PC-9 (cell line): ENCODE data around the gene RFC2. TPM values are rescaled to one million over a fixed set of nuclear protein-coding genes. Genes with fewer than 3 reads are reported as not detected.

Source experiments
- BruUV-seq: library from RNA; stranded (reverse); fragments of 400-500 nt; replicated peaks from 2 replicates; lab custom pipeline; 2021; lab: Mats Ljungman, UMichigan
- CTCF ChIA-PET: fragments of 300-600 bp; sonication (Branson Sonifier 250); formaldehyde crosslinking; loops from one replicate; lab custom pipeline; 2022; ENCODE audit warnings: antibody characterized with exemption; lab: Charles Lee
- POLR2A ChIA-PET: fragments of 300-600 bp; sonication (Branson Sonifier 250); formaldehyde crosslinking; loops from one replicate; lab custom pipeline; 2022; ENCODE audit warnings: antibody characterized with exemption; ENCODE audit not compliant: unreplicated experiment; lab: Charles Lee
- DNase-seq, 2 experiments: peaks; one replicate each; pipeline versions ENCODE4 v3.0.0 to v3.0.0-alpha.2; 2015 to 2022; ENCODE audit warnings: mixed read lengths in 1 of 2
- H2AFZ ChIP-seq: fragments of 200-600 bp; sonication (generic); 2 replicates; pipeline ENCODE4 v1.8.1; 2017; ENCODE audit warnings: antibody characterized with exemption
- H3F3A ChIP-seq: fragments of 200-600 bp; sonication (generic); 2 replicates; pipeline ENCODE4 v1.8.1; 2017; ENCODE audit warnings: antibody characterized with exemption, mild to moderate bottlenecking, low read depth; ENCODE audit not compliant: insufficient read depth
- H3K27ac ChIP-seq: fragments of 200-600 bp; sonication (generic); 2 replicates; pipeline ENCODE4 v1.6.1; 2016; ENCODE audit warnings: mixed run types
- H3K27me3 ChIP-seq: fragments of 200-600 bp; sonication (generic); 2 replicates; pipeline ENCODE4 v1.6.1; 2016; ENCODE audit warnings: low read depth, mixed run types; ENCODE audit not compliant: insufficient read depth
- H3K36me3 ChIP-seq: fragments of 200-600 bp; sonication (generic); 2 replicates; pipeline ENCODE4 v1.6.1; 2016; ENCODE audit warnings: low read depth, mixed run types
- H3K4me1 ChIP-seq: fragments of 200-600 bp; sonication (generic); replicated peaks from 2 replicates; pipeline ENCODE4 v1.6.1; 2016; ENCODE audit warnings: mixed run types; ENCODE audit not compliant: insufficient read depth
- H3K4me2 ChIP-seq: fragments of 200-600 bp; sonication (generic); 2 replicates; pipeline ENCODE4 v1.6.1; 2017; ENCODE audit warnings: mixed run types
- H3K4me3 ChIP-seq: fragments of 200-600 bp; sonication (generic); 2 replicates; pipeline ENCODE4 v1.6.1; 2016; ENCODE audit warnings: mixed run types
- H3K79me2 ChIP-seq: fragments of 200-600 bp; sonication (generic); 2 replicates; pipeline ENCODE4 v1.6.1; 2017; ENCODE audit warnings: low read depth, mixed run types
- H3K9me2 ChIP-seq: fragments of 200-600 bp; sonication (generic); 2 replicates; pipeline ENCODE4 v1.8.1; 2017; ENCODE audit warnings: mild to moderate bottlenecking; ENCODE audit not compliant: insufficient read depth
- H3K9me3 ChIP-seq: fragments of 200-600 bp; sonication (generic); 2 replicates; pipeline ENCODE4 v1.8.1; 2016; ENCODE audit warnings: low read depth; ENCODE audit not compliant: insufficient read depth
- H4K20me1 ChIP-seq: fragments of 200-600 bp; sonication (generic); 2 replicates; pipeline ENCODE4 v1.8.1; 2017; ENCODE audit not compliant: insufficient read depth
- CTCF ChIP-seq: fragments of 200-600 bp; sonication (generic); conservative IDR thresholded peaks from 2 replicates; pipeline ENCODE4 v1.6.1; 2017; ENCODE audit warnings: mixed run types, antibody characterized with exemption, mild to moderate bottlenecking, moderate library complexity
- EZH2 ChIP-seq: fragments of 200-600 bp; sonication (generic); IDR thresholded peaks from 2 replicates; pipeline ENCODE4 v1.8.0; 2017; ENCODE audit warnings: antibody characterized with exemption, low read depth
- intact Hi-C: fragments of 100-400 bp; cut with micrococcal nuclease; formaldehyde crosslinking; loops from one replicate; pipeline ENCODE4 v1.10.0; 2022; ENCODE audit not compliant: unreplicated experiment
- total RNA-seq: library from RNA; stranded (reverse); gene quantifications from 2 replicates; pipeline ENCODE4 v1.2.3, GENCODE V29; 2021

The RFC2 gene
- total RNA-seq, 1 experiment from 2014 or later, result 75.7 TPM

- ChIA-PET CTCF (no interaction called here), POLR2A (no interaction called here)
- TF ChIP-seq EZH2 (no peak), CTCF (no peak)
- intact Hi-C loops, result loop anchor here (5.0 kb wide), 1 partner anchor 99 kb away; no protein-coding TSS in a partner anchor
- Histone ChIP-seq H3F3A (peaks cover 6% of the 10 kb centered on the region; the same call in 1 of the 2 replicates), H3K27me3 (no peaks in the 10 kb centered on the region), H3K27ac (no peak overlapping the region), H3K36me3 (no peaks in the 10 kb centered on the region), H2AFZ (no peak overlapping the region), H3K9me2 (no peaks in the 10 kb centered on the region), H3K4me2 (no peak overlapping the region), H3K9me3 (no peaks in the 10 kb centered on the region), H3K79me2 (peaks cover 10% of the 10 kb centered on the region; the same call in 1 of the 2 replicates), H4K20me1 (no peaks in the 10 kb centered on the region; the same call in 1 of the 2 replicates), H3K4me1 (peaks cover 13% of the 10 kb centered on the region), H3K4me3 (no peak overlapping the region)
- no peak for DNase-seq
- no TSS peak for BruUV-seq
Observed at GRCh38 chr7:74293577-74293908, 39.3 kb upstream of the RFC2 start.

GRCh38 chr7:74292757-74293576 lies 38.8 kb upstream of the RFC2 start:
- H3K9me3 ChIP-seq, result no peaks in the 10 kb centered on the region
- H4K20me1 ChIP-seq, result no peaks in the 10 kb centered on the region; the same call in 1 of the 2 replicates
- intact Hi-C loops, result loop anchor here (5.0 kb wide), 1 partner anchor 99 kb away; no protein-coding TSS in a partner anchor
- H3K9me2 ChIP-seq, result no peaks in the 10 kb centered on the region
- H3K4me3 ChIP-seq, result no peak overlapping the region
- no peak for TF ChIP-seq EZH2
- TF ChIP-seq CTCF, result no peak
- peaks cover 7% of the 10 kb centered on the region; the same call in 1 of the 2 replicates for H3F3A ChIP-seq
- peaks cover 10% of the 10 kb centered on the region; the same call in 1 of the 2 replicates for H3K79me2 ChIP-seq
- no peak overlapping the region for H2AFZ ChIP-seq
- peaks cover 19% of the 10 kb centered on the region for H3K4me1 ChIP-seq
- BruUV-seq, result no TSS peak
- no peak overlapping the region for H3K4me2 ChIP-seq
- H3K27ac ChIP-seq, result no peak overlapping the region
- DNase-seq, result no peak
- H3K36me3 ChIP-seq, result no peaks in the 10 kb centered on the region
- POLR2A ChIA-PET, result no interaction called here
- CTCF ChIA-PET, result no interaction called here
- H3K27me3 ChIP-seq, result no peaks in the 10 kb centered on the region

GRCh38 chr7:74291535-74291934 lies 37.3 kb upstream of the RFC2 start:
- Histone ChIP-seq H4K20me1 (no peaks in the 10 kb centered on the region; the same call in 1 of the 2 replicates), H3K4me3 (no peak overlapping the region), H3F3A (peaks cover 19% of the 10 kb centered on the region; the same call in 1 of the 2 replicates), H3K27me3 (no peaks in the 10 kb centered on the region), H3K9me3 (no peaks in the 10 kb centered on the region), H3K4me1 (peaks cover 32% of the 10 kb centered on the region), H3K27ac (no peak overlapping the region), H2AFZ (no peak overlapping the region), H3K79me2 (peaks cover 10% of the 10 kb centered on the region; the same call in 1 of the 2 replicates), H3K9me2 (no peaks in the 10 kb centered on the region), H3K36me3 (no peaks in the 10 kb centered on the region), H3K4me2 (no peak overlapping the region)
- ChIA-PET POLR2A (no interaction called here), CTCF (no interaction called here)
- DNase-seq, result no peak
- BruUV-seq, result TSS peak; percentile 14
- TF ChIP-seq EZH2, result no peak
- intact Hi-C loops, result loop anchor here (5.0 kb wide), 1 partner anchor 101 kb away; no protein-coding TSS in a partner anchor
